Ascending aorta (tissue), 2 donors: Measurements from ENCODE around the gene FILIP1L. TPM values are rescaled to one million over a fixed set of nuclear protein-coding genes. Genes with fewer than 3 reads are reported as not detected.

Experiments used
- DNase-seq, 2 donors: peaks; one replicate each; pipeline ENCODE4 v3.0.0-alpha.2; 2019; ENCODE audit warnings: low spot score in 2 of 2
- H3K27ac ChIP-seq, 2 donors: fragments of 200-600 bp; sonication (generic); one replicate each; pipeline ENCODE4 v1.5.1; 2016 to 2017; ENCODE audit warnings: mild to moderate bottlenecking in 1 of 2
- H3K27me3 ChIP-seq: fragments of 200-600 bp; sonication (generic); one replicate; pipeline ENCODE4 v1.5.1; 2017
- H3K36me3 ChIP-seq, 2 donors: fragments of 200-600 bp; sonication (generic); one replicate each; pipeline ENCODE4 v1.5.1; 2016
- H3K4me1 ChIP-seq, 2 donors: fragments of 200-600 bp; sonication (generic); one replicate each; pipeline ENCODE4 v1.5.1; 2016 to 2017; ENCODE audit warnings: mild to moderate bottlenecking in 1 of 2
- H3K4me3 ChIP-seq, 2 donors: fragments of 200-600 bp; sonication (generic); one replicate each; pipeline ENCODE4 v1.5.1; 2016 to 2017; ENCODE audit warnings: mild to moderate bottlenecking in 1 of 2
- H3K9me3 ChIP-seq, 2 donors: fragments of 200-600 bp; sonication (generic); one replicate each; pipeline ENCODE4 v1.5.1; 2016
- intact Hi-C: fragments of 100-400 bp; cut with DNase I; formaldehyde crosslinking; loops from one replicate; pipeline ENCODE4 v1.15.1; 2023
- total RNA-seq: library from RNA; depleted of rRNA; stranded (reverse); fragments of >200 nt; gene quantifications from one replicate; pipeline ENCODE4 v1.1.0, GENCODE V29; 2016
- TF ChIP-seq, protein P1 (sequence below), 3 experiments: fragments of 200-600 bp in 2 of 3; fragments of 450-650 bp in 1 of 3; sonication (generic) in 2 of 3; IDR thresholded peaks; one replicate each; pipeline ENCODE4 v1.5.1; 2016 to 2019; ENCODE audit warnings: antibody characterized with exemption in 3 of 3, mild to moderate bottlenecking in 1 of 3, moderate library complexity in 1 of 3

The FILIP1L gene
- total RNA-seq, 1 donor from 2014 or later = 106 TPM

GRCh38 chr3:99789011-99789721 is 325.1 kb downstream of the FILIP1L start:
- intact Hi-C loops = loop anchor here (5.0 kb wide), 1 partner anchor 972 kb away; no protein-coding TSS in a partner anchor
- no peaks in the 10 kb centered on the region for H3K9me3 ChIP-seq
- H3K4me3 ChIP-seq = no peak overlapping the region
- no peaks in the 10 kb centered on the region for H3K4me1 ChIP-seq
- H3K27ac ChIP-seq = peak overlapping the region in 1 of 2 donors; percentile 41
- no peaks in the 10 kb centered on the region for H3K27me3 ChIP-seq
- TF ChIP-seq, protein P1, sequence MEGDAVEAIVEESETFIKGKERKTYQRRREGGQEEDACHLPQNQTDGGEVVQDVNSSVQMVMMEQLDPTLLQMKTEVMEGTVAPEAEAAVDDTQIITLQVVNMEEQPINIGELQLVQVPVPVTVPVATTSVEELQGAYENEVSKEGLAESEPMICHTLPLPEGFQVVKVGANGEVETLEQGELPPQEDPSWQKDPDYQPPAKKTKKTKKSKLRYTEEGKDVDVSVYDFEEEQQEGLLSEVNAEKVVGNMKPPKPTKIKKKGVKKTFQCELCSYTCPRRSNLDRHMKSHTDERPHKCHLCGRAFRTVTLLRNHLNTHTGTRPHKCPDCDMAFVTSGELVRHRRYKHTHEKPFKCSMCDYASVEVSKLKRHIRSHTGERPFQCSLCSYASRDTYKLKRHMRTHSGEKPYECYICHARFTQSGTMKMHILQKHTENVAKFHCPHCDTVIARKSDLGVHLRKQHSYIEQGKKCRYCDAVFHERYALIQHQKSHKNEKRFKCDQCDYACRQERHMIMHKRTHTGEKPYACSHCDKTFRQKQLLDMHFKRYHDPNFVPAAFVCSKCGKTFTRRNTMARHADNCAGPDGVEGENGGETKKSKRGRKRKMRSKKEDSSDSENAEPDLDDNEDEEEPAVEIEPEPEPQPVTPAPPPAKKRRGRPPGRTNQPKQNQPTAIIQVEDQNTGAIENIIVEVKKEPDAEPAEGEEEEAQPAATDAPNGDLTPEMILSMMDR (IDR thresholded peaks at IDR 0.05) = peak; percentile 46 to 71 (median 55)
- peak in 1 of 2 donors; percentile 68 for DNase-seq
- peaks cover 11 to 17% of the 10 kb centered on the region in 2 donors for H3K36me3 ChIP-seq

Other genes with a start within 250 kb of the FILIP1L start
- 56.9 TPM for gene TBC1D23, start 146.5 kb upstream of the FILIP1L start, total RNA-seq
- 5.3 TPM for gene NIT2, start 220.3 kb upstream of the FILIP1L start, total RNA-seq